Fibroblast of lung (primary cell): Measurements from ENCODE around the gene JAKMIP3. TPM values are rescaled to one million over a fixed set of nuclear protein-coding genes. Genes with fewer than 3 reads are reported as not detected.

ENCODE experiments used
- DNase-seq, 2 donors: peaks; one replicate each; pipeline versions ENCODE4 v3.0.0 to v3.0.0-alpha.2; 2010; ENCODE audit warnings: low read depth in 2 of 2
- H2AFZ ChIP-seq: 2 replicates; pipeline ENCODE4 v1.5.1; 2012; ENCODE audit warnings: low read length, control low read depth, inconsistent platforms
- H3K27ac ChIP-seq: 2 replicates; pipeline ENCODE4 v1.5.1; 2011; ENCODE audit warnings: low read length, control low read depth; ENCODE audit not compliant: insufficient read depth
- H3K27me3 ChIP-seq: 2 replicates; pipeline ENCODE4 v1.5.1; 2011; ENCODE audit warnings: mild to moderate bottlenecking, low read length; ENCODE audit not compliant: control insufficient read depth, insufficient read depth
- H3K36me3 ChIP-seq: 2 replicates; pipeline ENCODE4 v1.5.1; 2011; ENCODE audit warnings: low read length; ENCODE audit not compliant: control insufficient read depth, insufficient read depth
- H3K4me1 ChIP-seq: 2 replicates; pipeline ENCODE4 v1.5.1; 2011; ENCODE audit warnings: low read length; ENCODE audit not compliant: control insufficient read depth, insufficient read depth; ENCODE audit errors: extremely low read depth
- H3K4me2 ChIP-seq: 2 replicates; pipeline ENCODE4 v1.5.1; 2011; ENCODE audit warnings: low read length, control low read depth; ENCODE audit not compliant: insufficient read depth; ENCODE audit errors: extremely low read depth
- H3K4me3 ChIP-seq, 4 experiments: fragments of 200-600 bp in 1 of 4; sonication (generic) in 1 of 4; replicated peaks in 1 of 4; 2 replicates each; pipeline ENCODE4 v1.5.1; 2011 to 2016; ENCODE audit warnings: low read length in 4 of 4, low read depth in 3 of 4, mild to moderate bottlenecking in 3 of 4, control low read depth in 2 of 4, inconsistent platforms in 1 of 4, mixed read lengths in 1 of 4; ENCODE audit not compliant: insufficient read depth in 1 of 4; ENCODE audit errors: control extremely low read depth in 1 of 4
- H3K79me2 ChIP-seq: 2 replicates; pipeline ENCODE4 v1.5.1; 2012; ENCODE audit warnings: mild to moderate bottlenecking, low read length, inconsistent platforms; ENCODE audit not compliant: control insufficient read depth, insufficient read depth
- H3K9ac ChIP-seq: 2 replicates; pipeline ENCODE4 v1.5.1; 2011; ENCODE audit warnings: mild to moderate bottlenecking, low read length, control low read depth; ENCODE audit not compliant: insufficient read depth
- H3K9me3 ChIP-seq: 2 replicates; pipeline ENCODE4 v1.5.1; 2012; ENCODE audit warnings: low read depth, low read length; ENCODE audit not compliant: control insufficient read depth, insufficient read depth
- H4K20me1 ChIP-seq: 2 replicates; pipeline ENCODE4 v1.5.1; 2011; ENCODE audit warnings: low read length; ENCODE audit not compliant: control insufficient read depth, insufficient read depth; ENCODE audit errors: extremely low read depth
- CTCF ChIP-seq, 2 donors: IDR thresholded peaks in 1 of 2; conservative IDR thresholded peaks in 1 of 2; 1 replicate in 1 of 2; 2 replicates in 1 of 2; pipeline ENCODE4 v1.5.1; 2011 to 2012; ENCODE audit warnings: low read length in 2 of 2, control low read depth in 1 of 2, inconsistent platforms in 1 of 2, low read depth in 1 of 2, mild to moderate bottlenecking in 1 of 2
- EZH2 ChIP-seq: IDR thresholded peaks from 2 replicates; pipeline ENCODE4 v1.5.1; 2012; ENCODE audit warnings: low read length, control low read depth, mild to moderate bottlenecking; ENCODE audit errors: missing control alignments
- polyA plus RNA-seq, 2 donors: library from polyadenylated mRNA; depleted of rRNA in 1 of 2; stranded (reverse) in 1 of 2; unstranded in 1 of 2; fragments of >200 nt; gene quantifications; 2 replicates each; pipeline ENCODE4 v1.2.1, GENCODE V29; 2011 to 2012; ENCODE audit warnings: missing spikeins in 1 of 2
- total RNA-seq: library from RNA; depleted of rRNA; stranded (reverse); fragments of >200 nt; gene quantifications from 2 replicates; pipeline ENCODE4 v1.2.1, GENCODE V29; 2014

Gene JAKMIP3
- total and polyA plus RNA-seq, 2 donors (not counting 1 experiment from before 2014, with no cell fraction given) = 0.17 TPM

GRCh38 chr10:132113206-132113605 is 47.5 kb downstream of the JAKMIP3 start:
- Histone ChIP-seq H3K4me3 (no peak overlapping the region), H3K27me3 (no peaks in the 10 kb centered on the region), H2AFZ (no peak overlapping the region), H3K9me3 (no peaks in the 10 kb centered on the region), H3K36me3 (no peaks in the 10 kb centered on the region), H3K79me2 (no peaks in the 10 kb centered on the region), H3K4me2 (no peak overlapping the region), H3K9ac (no peak overlapping the region), H4K20me1 (no peaks in the 10 kb centered on the region), H3K27ac (no peak overlapping the region), H3K4me1 (no peaks in the 10 kb centered on the region)
- DNase-seq = no peak
- TF ChIP-seq CTCF (conservative IDR thresholded peaks at IDR 0.05 in 1 of 2, IDR thresholded peaks at IDR 0.05 in 1 of 2; ENCODE audit: low read depth in 1 of 2, low read length in 2 of 2) (no peak), EZH2 (no peak)

- Histone ChIP-seq H3K27me3 (no peaks in the 10 kb centered on the region), H2AFZ (no peak overlapping the region), H3K36me3 (no peaks in the 10 kb centered on the region), H3K79me2 (no peaks in the 10 kb centered on the region), H3K9me3 (no peaks in the 10 kb centered on the region), H4K20me1 (no peaks in the 10 kb centered on the region), H3K27ac (no peak overlapping the region), H3K4me3 (no peak overlapping the region), H3K4me1 (no peaks in the 10 kb centered on the region), H3K4me2 (no peak overlapping the region), H3K9ac (no peak overlapping the region)
- no peak for DNase-seq
- no peak for TF ChIP-seq EZH2
- TF ChIP-seq CTCF (conservative IDR thresholded peaks at IDR 0.05 in 1 of 2, IDR thresholded peaks at IDR 0.05 in 1 of 2; ENCODE audit: low read depth in 1 of 2, low read length in 2 of 2) = no peak
Observed at GRCh38 chr10:132113766-132114365, 48.1 kb downstream of the JAKMIP3 start.

- Histone ChIP-seq H3K79me2 (no peaks in the 10 kb centered on the region), H2AFZ (no peak overlapping the region), H3K27me3 (no peaks in the 10 kb centered on the region), H3K9me3 (no peaks in the 10 kb centered on the region), H3K4me2 (no peak overlapping the region), H3K36me3 (no peaks in the 10 kb centered on the region), H3K4me3 (no peak overlapping the region), H4K20me1 (no peaks in the 10 kb centered on the region), H3K9ac (no peak overlapping the region), H3K4me1 (no peaks in the 10 kb centered on the region), H3K27ac (no peak overlapping the region)
- DNase-seq = no peak
- TF ChIP-seq EZH2 (no peak), CTCF (conservative IDR thresholded peaks at IDR 0.05 in 1 of 2, IDR thresholded peaks at IDR 0.05 in 1 of 2; ENCODE audit: low read depth in 1 of 2, low read length in 2 of 2) (no peak)
Observed at GRCh38 chr10:132114953-132115520, 49.3 kb downstream of the JAKMIP3 start.

Other genes starting within 250 kb of the JAKMIP3 start
- gene PPP2R2D, start 164.9 kb upstream of the JAKMIP3 start, total RNA-seq = 22.1 and 23.3 TPM in 2 replicates
- 25.4 and 31.6 TPM in 2 replicates for gene PPP2R2D, start 164.9 kb upstream of the JAKMIP3 start, polyA plus RNA-seq
- 62.4 and 66.5 TPM in 2 replicates for gene BNIP3, start 84.0 kb upstream of the JAKMIP3 start, total RNA-seq
- 64.4 and 104 TPM in 2 replicates for gene BNIP3, start 84.0 kb upstream of the JAKMIP3 start, polyA plus RNA-seq
- gene DPYSL4, start 121.0 kb downstream of the JAKMIP3 start, total RNA-seq = 0.26 and 0.83 TPM in 2 replicates
- gene DPYSL4, start 121.0 kb downstream of the JAKMIP3 start, polyA plus RNA-seq = 1.1 and 1.4 TPM in 2 replicates
- 12.6 and 21.5 TPM in 2 replicates for gene STK32C, start 242.0 kb downstream of the JAKMIP3 start, total RNA-seq
- 4.4 and 8.0 TPM in 2 replicates for gene STK32C, start 242.0 kb downstream of the JAKMIP3 start, polyA plus RNA-seq